Ammon's horn (tissue), 1 donor: ENCODE measurements around the gene TOR2A.

ENCODE experiments used
- DNase-seq: peaks from one replicate; pipeline ENCODE4 v3.0.0-alpha.2; 2016; ENCODE audit warnings: low spot score

The TOR2A gene

GRCh38 chr9:127698985-127699670 lies 36.0 kb downstream of the TOR2A start:
- peak; percentile 98 for DNase-seq

GRCh38 chr9:127698386-127698785 lies 36.7 kb downstream of the TOR2A start:
- DNase-seq = no peak

GRCh38 chr9:127697575-127697974 lies 37.5 kb downstream of the TOR2A start:
- DNase-seq = no peak

GRCh38 chr9:127694890-127695720 lies 40.0 kb downstream of the TOR2A start:
- no peak for DNase-seq

GRCh38 chr9:127693697-127694096 lies 41.4 kb downstream of the TOR2A start:
- no peak for DNase-seq

GRCh38 chr9:127693143-127693542 lies 42.0 kb downstream of the TOR2A start:
- peak; percentile 74 for DNase-seq

- no peak for DNase-seq
These were observed 43.0 kb downstream of the TOR2A start for GRCh38 chr9:127692071-127692470.

GRCh38 chr9:127690735-127691134 lies 44.4 kb downstream of the TOR2A start:
- DNase-seq = no peak

- DNase-seq = no peak
These were observed 45.6 kb downstream of the TOR2A start for GRCh38 chr9:127689329-127690000.

- no peak for DNase-seq
These were observed 48.4 kb downstream of the TOR2A start for GRCh38 chr9:127686461-127687393.

- DNase-seq = no peak
These were observed 50.5 kb downstream of the TOR2A start for GRCh38 chr9:127684576-127684975.

- no peak for DNase-seq
These were observed 51.4 kb downstream of the TOR2A start for GRCh38 chr9:127683723-127684122.

- no peak for DNase-seq
These were observed 52.5 kb downstream of the TOR2A start for GRCh38 chr9:127682351-127683136.
